ENCODE data around the gene DTX2.
"Not testable (repeated sequence)": the region's sequence is repeated elsewhere in the genome, so short reads cannot be mapped to it uniquely, and the experiment has no call there.

The DTX2 gene

GRCh38 chr7:76428149-76428823, 33.2 kb upstream of the DTX2 start:
- Histone ChIP-seq H3K4me3 (ENCODE audit: insufficient read depth, low read depth, low read length) (no peak overlapping the region), H3K4me1 (ENCODE audit: control insufficient read depth, insufficient read depth, low read length) (no peaks in the 10 kb centered on the region), H3K27me3 (ENCODE audit: control insufficient read depth, insufficient read depth, low read length, poor library complexity, severe bottlenecking) (no peaks in the 10 kb centered on the region), H3K27ac (ENCODE audit: insufficient read depth, low read depth, low read length, poor library complexity, severe bottlenecking) (no peak overlapping the region), H3K9me3 (ENCODE audit: control insufficient read depth, low read length) (no peaks in the 10 kb centered on the region), H3K36me3 (ENCODE audit: control insufficient read depth, insufficient read depth, low read length) (no peaks in the 10 kb centered on the region)
- WGBS, 2 experiments = 89% methylated on average over 13 of the region's 13 CpGs

DNA sequence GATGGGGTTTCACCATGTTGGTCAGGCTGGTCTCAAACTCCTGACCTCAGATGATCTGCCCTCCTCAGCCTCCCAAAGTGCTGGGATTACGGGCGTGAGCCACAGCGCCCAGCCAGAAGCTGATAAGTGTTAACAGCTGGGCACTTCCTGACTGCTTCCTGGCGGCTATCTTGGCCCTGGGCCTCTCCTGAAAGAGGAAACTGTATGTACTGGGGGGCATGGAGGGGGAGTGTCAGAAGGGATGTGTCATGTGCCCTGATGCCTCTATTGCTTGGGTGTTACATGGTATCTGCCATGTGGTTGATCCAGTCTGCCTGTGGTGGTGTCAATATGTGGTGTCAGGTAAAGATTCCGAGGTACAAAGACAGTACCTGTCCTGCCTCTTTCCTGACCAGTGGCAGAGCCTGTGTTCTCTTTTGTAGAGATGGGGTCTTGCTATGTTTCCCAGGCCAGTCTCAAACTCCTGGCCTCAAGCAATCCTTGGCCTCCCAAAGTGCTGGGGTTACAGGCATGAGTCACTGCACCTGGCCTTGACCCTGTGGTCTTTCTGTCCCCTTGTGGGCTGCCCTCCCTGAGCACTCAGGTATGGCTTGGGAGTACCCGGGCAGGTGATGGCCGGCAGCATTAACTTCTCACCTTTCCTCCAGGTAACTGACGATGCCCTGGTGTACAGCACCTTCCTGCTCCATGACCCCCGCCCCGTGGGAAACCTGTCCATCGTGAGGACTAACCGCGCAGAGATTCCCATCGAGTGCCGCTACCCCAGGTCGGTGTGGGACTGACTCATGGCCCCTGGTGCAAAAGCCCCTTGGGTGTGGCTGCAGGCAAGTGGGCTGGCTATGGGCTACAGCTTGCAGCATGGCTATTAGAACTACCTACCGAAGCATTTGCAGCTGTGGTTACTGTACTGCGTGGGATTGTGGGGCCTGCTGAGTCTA, 32.4 kb upstream of the DTX2 start:
- H3K4me3 ChIP-seq (ENCODE audit: insufficient read depth, low read depth, low read length) = no peak overlapping the region

DNA sequence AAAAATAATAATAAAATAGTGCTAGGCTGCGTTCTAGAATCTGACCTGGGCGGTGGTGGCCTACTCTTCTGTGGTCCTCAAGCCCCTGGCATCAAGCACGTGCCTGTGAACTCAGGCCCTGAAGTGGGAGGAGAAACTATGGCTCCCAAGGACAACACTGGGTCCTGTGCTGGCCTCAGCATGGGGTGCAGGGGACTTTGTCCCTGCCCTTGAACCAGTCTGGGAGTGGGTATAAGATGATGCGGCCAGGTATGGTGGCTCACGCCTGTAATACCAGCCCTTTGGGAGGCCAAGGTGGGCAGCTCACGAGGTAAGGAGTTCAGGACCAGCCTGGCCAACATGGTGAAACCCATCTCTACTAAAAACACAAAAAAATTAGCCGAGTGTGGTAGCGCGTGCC, 31.3 kb upstream of the DTX2 start:
- H3K9me3 ChIP-seq (ENCODE audit: control insufficient read depth, low read length) = no peaks in the 10 kb centered on the region
- no peaks in the 10 kb centered on the region for H3K36me3 ChIP-seq (ENCODE audit: control insufficient read depth, insufficient read depth, low read length)
- WGBS, 2 experiments = 91 to 95% methylated on average over 9 of the region's 9 CpGs
- H3K4me3 ChIP-seq (ENCODE audit: insufficient read depth, low read depth, low read length) = no peak overlapping the region
- no peaks in the 10 kb centered on the region for H3K27me3 ChIP-seq (ENCODE audit: control insufficient read depth, insufficient read depth, low read length, poor library complexity, severe bottlenecking)
- no peak overlapping the region for H3K27ac ChIP-seq (ENCODE audit: insufficient read depth, low read depth, low read length, poor library complexity, severe bottlenecking)
- no peaks in the 10 kb centered on the region for H3K4me1 ChIP-seq (ENCODE audit: control insufficient read depth, insufficient read depth, low read length)

More for the DNA sequence above, 32.4 kb upstream of the DTX2 start:
- H3K27me3 ChIP-seq (ENCODE audit: control insufficient read depth, insufficient read depth, low read length, poor library complexity, severe bottlenecking) = no peaks in the 10 kb centered on the region
- H3K9me3 ChIP-seq (ENCODE audit: control insufficient read depth, low read length) = no peaks in the 10 kb centered on the region
- no peaks in the 10 kb centered on the region for H3K4me1 ChIP-seq (ENCODE audit: control insufficient read depth, insufficient read depth, low read length)
- H3K36me3 ChIP-seq (ENCODE audit: control insufficient read depth, insufficient read depth, low read length) = no peaks in the 10 kb centered on the region
- 92 to 93% methylated on average over 18 of the region's 18 CpGs for WGBS, 2 experiments
- no peak overlapping the region for H3K27ac ChIP-seq (ENCODE audit: insufficient read depth, low read depth, low read length, poor library complexity, severe bottlenecking)

GRCh38 chr7:76430836-76431235, 30.7 kb upstream of the DTX2 start:
- no peak overlapping the region for H3K4me3 ChIP-seq (ENCODE audit: insufficient read depth, low read depth, low read length)
- no peaks in the 10 kb centered on the region for H3K36me3 ChIP-seq (ENCODE audit: control insufficient read depth, insufficient read depth, low read length)
- H3K27ac ChIP-seq (ENCODE audit: insufficient read depth, low read depth, low read length, poor library complexity, severe bottlenecking) = no peak overlapping the region
- H3K4me1 ChIP-seq (ENCODE audit: control insufficient read depth, insufficient read depth, low read length) = no peaks in the 10 kb centered on the region
- no peaks in the 10 kb centered on the region for H3K27me3 ChIP-seq (ENCODE audit: control insufficient read depth, insufficient read depth, low read length, poor library complexity, severe bottlenecking)
- no peaks in the 10 kb centered on the region for H3K9me3 ChIP-seq (ENCODE audit: control insufficient read depth, low read length)
- WGBS, 2 experiments = 91 to 97% methylated on average over 3 of the region's 3 CpGs

- not testable (repeated sequence) for H3K9me3 ChIP-seq (ENCODE audit: control insufficient read depth, low read length); H3K27ac ChIP-seq (ENCODE audit: insufficient read depth, low read depth, low read length, poor library complexity, severe bottlenecking); H3K36me3 ChIP-seq (ENCODE audit: control insufficient read depth, insufficient read depth, low read length); H3K27me3 ChIP-seq (ENCODE audit: control insufficient read depth, insufficient read depth, low read length, poor library complexity, severe bottlenecking); H3K4me3 ChIP-seq (ENCODE audit: insufficient read depth, low read depth, low read length); H3K4me1 ChIP-seq (ENCODE audit: control insufficient read depth, insufficient read depth, low read length)
- WGBS, 2 experiments = no CpG with 5 or more reads among the region's 2 CpGs
These were observed 23.6 kb upstream of the DTX2 start for GRCh38 chr7:76437873-76438272.

DNA sequence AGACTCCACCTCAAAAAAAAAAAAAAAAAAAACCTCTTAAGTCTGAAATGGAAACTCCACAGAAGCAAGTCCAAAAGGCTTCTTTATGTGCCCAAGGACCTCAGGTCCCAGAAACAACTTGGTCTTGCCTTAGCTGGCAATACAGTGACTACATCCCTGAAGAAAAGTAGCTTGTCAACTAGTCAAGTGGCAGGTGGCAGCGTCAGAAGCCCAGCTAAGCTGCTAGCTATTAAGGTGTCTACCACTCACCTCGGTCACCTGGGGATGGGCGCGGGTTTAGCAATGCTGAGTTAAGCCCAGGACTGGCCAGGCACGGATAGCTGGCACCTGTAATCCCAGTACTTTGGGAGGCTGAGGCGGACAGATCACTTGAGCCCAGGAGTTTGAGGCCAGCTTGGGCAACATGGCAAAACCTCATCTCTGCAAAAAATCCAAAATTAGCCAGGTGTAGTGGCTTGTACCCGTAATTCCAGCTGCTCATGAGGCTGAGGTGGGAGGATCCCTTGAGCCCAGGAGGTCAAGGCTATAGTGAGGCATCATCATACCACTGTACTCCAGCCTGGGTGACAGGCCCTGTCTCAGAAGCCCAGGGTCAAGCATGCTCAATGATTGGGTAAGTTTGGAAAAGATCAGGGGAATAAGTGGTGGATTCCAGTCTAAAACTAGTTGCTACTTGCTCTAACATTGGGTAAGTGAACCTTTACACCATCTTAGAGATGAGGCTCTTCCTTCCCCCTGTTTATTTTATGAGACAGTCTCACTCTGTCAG, 22.2 kb upstream of the DTX2 start:
- H3K4me1 ChIP-seq (ENCODE audit: control insufficient read depth, insufficient read depth, low read length); H3K36me3 ChIP-seq (ENCODE audit: control insufficient read depth, insufficient read depth, low read length); H3K27me3 ChIP-seq (ENCODE audit: control insufficient read depth, insufficient read depth, low read length, poor library complexity, severe bottlenecking); H3K9me3 ChIP-seq (ENCODE audit: control insufficient read depth, low read length); H3K27ac ChIP-seq (ENCODE audit: insufficient read depth, low read depth, low read length, poor library complexity, severe bottlenecking); H3K4me3 ChIP-seq (ENCODE audit: insufficient read depth, low read depth, low read length): not testable (repeated sequence)
- 93 to 100% methylated on average over 1 of the region's 7 CpGs for WGBS, 2 experiments

- WGBS, 2 experiments = 88 to 89% methylated on average over 4 of the region's 4 CpGs
- H3K36me3 ChIP-seq (ENCODE audit: control insufficient read depth, insufficient read depth, low read length) = not testable (repeated sequence)
These were observed 21.1 kb upstream of the DTX2 start for GRCh38 chr7:76440404-76440803.

GRCh38 chr7:76441792-76442191, 19.7 kb upstream of the DTX2 start:
- not testable (repeated sequence) for H3K27ac ChIP-seq (ENCODE audit: insufficient read depth, low read depth, low read length, poor library complexity, severe bottlenecking); H3K27me3 ChIP-seq (ENCODE audit: control insufficient read depth, insufficient read depth, low read length, poor library complexity, severe bottlenecking)
- no CpG with 5 or more reads among the region's 10 CpGs for WGBS, 2 experiments

More at GRCh38 chr7:76440404-76440803, 21.1 kb upstream of the DTX2 start:
- H3K4me1 ChIP-seq (ENCODE audit: control insufficient read depth, insufficient read depth, low read length); H3K9me3 ChIP-seq (ENCODE audit: control insufficient read depth, low read length); H3K27me3 ChIP-seq (ENCODE audit: control insufficient read depth, insufficient read depth, low read length, poor library complexity, severe bottlenecking); H3K27ac ChIP-seq (ENCODE audit: insufficient read depth, low read depth, low read length, poor library complexity, severe bottlenecking); H3K4me3 ChIP-seq (ENCODE audit: insufficient read depth, low read depth, low read length): not testable (repeated sequence)

GRCh38 chr7:76442664-76443446, 18.7 kb upstream of the DTX2 start:
- WGBS, 2 experiments = 95 to 100% methylated on average over 2 to 3 of the region's 5 CpGs

More at GRCh38 chr7:76441792-76442191, 19.7 kb upstream of the DTX2 start:
- H3K36me3 ChIP-seq (ENCODE audit: control insufficient read depth, insufficient read depth, low read length); H3K9me3 ChIP-seq (ENCODE audit: control insufficient read depth, low read length); H3K4me3 ChIP-seq (ENCODE audit: insufficient read depth, low read depth, low read length); H3K4me1 ChIP-seq (ENCODE audit: control insufficient read depth, insufficient read depth, low read length): not testable (repeated sequence)

More at GRCh38 chr7:76442664-76443446, 18.7 kb upstream of the DTX2 start:
- not testable (repeated sequence) for H3K36me3 ChIP-seq (ENCODE audit: control insufficient read depth, insufficient read depth, low read length); H3K4me3 ChIP-seq (ENCODE audit: insufficient read depth, low read depth, low read length); H3K4me1 ChIP-seq (ENCODE audit: control insufficient read depth, insufficient read depth, low read length); H3K27ac ChIP-seq (ENCODE audit: insufficient read depth, low read depth, low read length, poor library complexity, severe bottlenecking); H3K9me3 ChIP-seq (ENCODE audit: control insufficient read depth, low read length); H3K27me3 ChIP-seq (ENCODE audit: control insufficient read depth, insufficient read depth, low read length, poor library complexity, severe bottlenecking)
